Upper lobe of left lung (tissue), 4 donors: Measurements from ENCODE around the gene MLIP.

Experiments
- CTCF ChIP-seq, 6 experiments: fragments of 450-650 bp in 4 of 6; fragments of 200-600 bp in 2 of 6; sonication (generic) in 2 of 6; IDR thresholded peaks; one replicate each; pipeline ENCODE4 v1.5.1; 2016 to 2019; ENCODE audit warnings: antibody characterized with exemption in 6 of 6
- EP300 ChIP-seq, 4 donors: sonication (generic); formaldehyde crosslinking; IDR thresholded peaks; one replicate each; pipeline ENCODE4 v1.5.1; 2017; ENCODE audit warnings: antibody characterized with exemption in 4 of 4, control low read depth in 2 of 4
- POLR2A ChIP-seq, 4 donors: fragments of 450-650 bp; IDR thresholded peaks; one replicate each; pipeline ENCODE4 v1.5.1; 2016 to 2017; ENCODE audit warnings: antibody characterized with exemption in 4 of 4, mild to moderate bottlenecking in 2 of 4

DNA sequence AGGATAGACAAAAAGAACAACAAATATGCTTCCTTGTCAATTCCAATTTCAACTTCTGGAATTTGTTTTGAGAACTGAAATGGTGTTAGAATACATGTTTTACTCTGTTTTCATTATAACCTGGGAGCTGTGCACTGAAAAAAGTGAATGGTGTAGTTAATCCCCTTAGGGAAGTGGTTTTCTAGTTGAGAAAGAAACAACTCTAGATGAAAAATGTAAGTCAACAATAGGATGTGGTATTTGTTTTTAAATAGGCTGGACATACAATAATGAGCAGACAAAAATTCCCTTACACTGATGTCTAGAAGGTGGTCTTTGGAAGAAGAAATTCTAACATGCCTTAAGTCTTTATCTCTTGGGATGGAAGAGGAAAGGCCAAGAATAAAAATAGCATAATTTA lies 137.1 kb downstream of the MLIP start:
- TF ChIP-seq POLR2A (IDR thresholded peaks at IDR 0.05) (no peak), CTCF (IDR thresholded peaks at IDR 0.05) (no peak), EP300 (IDR thresholded peaks at IDR 0.05) (no peak)
